ENCODE data around the gene AP2B1. TPM values are rescaled to one million over a fixed set of nuclear protein-coding genes. Genes with fewer than 3 reads are reported as not detected.

Gene AP2B1
- polyA plus RNA-seq, 1 of the 3 experiments (the other 2 are of a cell fraction), result 97.8 TPM

- H3K36me3 ChIP-seq (replicated peaks in 1 of 2; ENCODE audit: control insufficient read depth in 1 of 2, insufficient read depth in 2 of 2, low read length in 1 of 2), result no peaks in the 10 kb centered on the region
- H3K4me3 ChIP-seq (ENCODE audit: low read depth in 2 of 2, low read length in 1 of 2), result no peak overlapping the region
- peaks cover 0 to 15% of the 10 kb centered on the region in 2 experiments; a peak in 1 of 4 replicates for H3K4me1 ChIP-seq (ENCODE audit: control insufficient read depth in 1 of 2, insufficient read depth in 2 of 2, low read depth in 1 of 2, low read length in 1 of 2)
- ChIA-PET POLR2A (interaction anchor here (1.2 kb wide), 1 partner anchor 39 kb away, joined by 3 read pairs; no protein-coding TSS in a partner anchor), CTCF (interaction anchor here (0.7 to 31.2 kb wide), 6 partner anchors 10 to 168 kb away, joined by 3 to 809 read pairs (median 32); partner anchors contain the start of genes GAS2L2 and TAF15)
- H4K20me1 ChIP-seq (ENCODE audit: insufficient read depth), result no peaks in the 10 kb centered on the region
- no peaks in the 10 kb centered on the region for H3K27me3 ChIP-seq (ENCODE audit: insufficient read depth)
- DNase-seq, result no peak
- no peaks in the 10 kb centered on the region for H3F3A ChIP-seq (replicated peaks; ENCODE audit: insufficient read depth)
- no peaks in the 10 kb centered on the region for H3K9me3 ChIP-seq
- TF ChIP-seq RFX5 (IDR thresholded peaks at IDR 0.05; ENCODE audit: low read length) (no peak), REST (IDR thresholded peaks at IDR 0.05; ENCODE audit: low read depth, low read length) (no peak), USF1 (IDR thresholded peaks at IDR 0.05; ENCODE audit: borderline replicate concordance, low read depth) (no peak), SIN3A (IDR thresholded peaks at IDR 0.05; ENCODE audit: borderline replicate concordance, low read depth, low read length) (no peak), GABPA (IDR thresholded peaks at IDR 0.05; ENCODE audit: low read depth) (no peak), PBX3 (IDR thresholded peaks at IDR 0.05) (no peak), TAF1 (IDR thresholded peaks at IDR 0.05; ENCODE audit: borderline replicate concordance, low read depth, low read length) (no peak), FOSL2 (IDR thresholded peaks at IDR 0.05; ENCODE audit: borderline replicate concordance, low read depth) (no peak), MAX (IDR thresholded peaks at IDR 0.05; ENCODE audit: low read depth) (no peak), FOXJ3 (CRISPR knock-in tag; IDR thresholded peaks at IDR 0.05) (no peak), CTCF (IDR thresholded peaks at IDR 0.05) (no peak), CHD2 (IDR thresholded peaks at IDR 0.05; ENCODE audit: low read length, partially characterized antibody) (no peak), RAD21 (IDR thresholded peaks at IDR 0.05; ENCODE audit: low read length) (no peak), TCF12 (IDR thresholded peaks at IDR 0.05) (no peak), YY1 (IDR thresholded peaks at IDR 0.05; ENCODE audit: low read depth) (no peak)
- no peaks in the 10 kb centered on the region for H3K9me2 ChIP-seq
- H3K9ac ChIP-seq, result no peak overlapping the region
- WGBS (ENCODE audit: low lambda C conversion rate), result 73% methylated on average over 5 of the region's 5 CpGs
- no peak overlapping the region for H2AFZ ChIP-seq (ENCODE audit: low read depth)
- no peaks in the 10 kb centered on the region for H3K79me2 ChIP-seq (ENCODE audit: insufficient read depth)
- H3K4me2 ChIP-seq, result no peak overlapping the region
- no peak overlapping the region for H3K27ac ChIP-seq (ENCODE audit: low read depth in 2 of 2, low read length in 1 of 2)
Measured at GRCh38 chr17:35761601-35762000, 174.5 kb downstream of the AP2B1 start.
